GM12873 (cell line): ENCODE results near the gene MEG3.

Source experiments
- TF ChIP-seq, protein P1 (sequence below): IDR thresholded peaks from 2 replicates; pipeline ENCODE4 v1.5.1; 2012; ENCODE audit warnings: low read depth, mild to moderate bottlenecking, moderate library complexity, low read length, control low read depth; ENCODE audit not compliant: insufficient read depth; ENCODE audit errors: missing control alignments

MEG3 gene

GRCh38 chr14:100899884-100900771 is 74.2 kb downstream of the MEG3 start:
- TF ChIP-seq, protein P1, sequence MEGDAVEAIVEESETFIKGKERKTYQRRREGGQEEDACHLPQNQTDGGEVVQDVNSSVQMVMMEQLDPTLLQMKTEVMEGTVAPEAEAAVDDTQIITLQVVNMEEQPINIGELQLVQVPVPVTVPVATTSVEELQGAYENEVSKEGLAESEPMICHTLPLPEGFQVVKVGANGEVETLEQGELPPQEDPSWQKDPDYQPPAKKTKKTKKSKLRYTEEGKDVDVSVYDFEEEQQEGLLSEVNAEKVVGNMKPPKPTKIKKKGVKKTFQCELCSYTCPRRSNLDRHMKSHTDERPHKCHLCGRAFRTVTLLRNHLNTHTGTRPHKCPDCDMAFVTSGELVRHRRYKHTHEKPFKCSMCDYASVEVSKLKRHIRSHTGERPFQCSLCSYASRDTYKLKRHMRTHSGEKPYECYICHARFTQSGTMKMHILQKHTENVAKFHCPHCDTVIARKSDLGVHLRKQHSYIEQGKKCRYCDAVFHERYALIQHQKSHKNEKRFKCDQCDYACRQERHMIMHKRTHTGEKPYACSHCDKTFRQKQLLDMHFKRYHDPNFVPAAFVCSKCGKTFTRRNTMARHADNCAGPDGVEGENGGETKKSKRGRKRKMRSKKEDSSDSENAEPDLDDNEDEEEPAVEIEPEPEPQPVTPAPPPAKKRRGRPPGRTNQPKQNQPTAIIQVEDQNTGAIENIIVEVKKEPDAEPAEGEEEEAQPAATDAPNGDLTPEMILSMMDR: peak; percentile 14

DNA sequence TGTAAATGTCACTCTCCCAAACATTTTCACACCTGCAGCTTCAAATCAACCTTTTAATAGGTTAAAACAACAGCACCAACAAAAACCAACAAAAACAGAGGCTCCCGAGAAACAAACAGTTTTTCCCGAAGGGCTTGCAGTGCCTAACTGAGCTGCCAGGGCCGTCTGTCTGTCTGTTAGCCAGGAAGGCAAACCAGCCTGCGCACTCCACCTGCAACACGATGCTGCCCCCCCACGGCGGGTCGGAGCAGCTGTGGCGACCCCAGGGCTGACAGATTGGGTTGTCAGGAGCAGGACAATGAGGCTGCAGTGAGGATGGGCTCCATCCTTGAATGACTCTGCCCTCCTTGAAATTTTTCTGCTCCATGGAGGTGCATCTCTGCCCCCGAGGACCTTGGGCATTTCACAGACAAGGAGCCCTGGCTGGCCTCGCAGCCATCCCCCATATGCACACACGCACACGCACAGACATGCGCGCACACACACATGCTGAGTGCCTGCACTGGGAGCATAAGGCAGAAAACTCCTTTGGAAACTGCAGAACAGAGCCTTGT is 75.0 kb downstream of the MEG3 start:
- TF ChIP-seq, protein P1: peak; percentile 28

GRCh38 chr14:100901391-100902183 is 75.7 kb downstream of the MEG3 start:
- TF ChIP-seq, protein P1: no peak

GRCh38 chr14:100902295-100903133 is 76.6 kb downstream of the MEG3 start:
- TF ChIP-seq, protein P1: peak; percentile 21

GRCh38 chr14:100903134-100903468 is 77.2 kb downstream of the MEG3 start:
- TF ChIP-seq, protein P1: no peak

DNA sequence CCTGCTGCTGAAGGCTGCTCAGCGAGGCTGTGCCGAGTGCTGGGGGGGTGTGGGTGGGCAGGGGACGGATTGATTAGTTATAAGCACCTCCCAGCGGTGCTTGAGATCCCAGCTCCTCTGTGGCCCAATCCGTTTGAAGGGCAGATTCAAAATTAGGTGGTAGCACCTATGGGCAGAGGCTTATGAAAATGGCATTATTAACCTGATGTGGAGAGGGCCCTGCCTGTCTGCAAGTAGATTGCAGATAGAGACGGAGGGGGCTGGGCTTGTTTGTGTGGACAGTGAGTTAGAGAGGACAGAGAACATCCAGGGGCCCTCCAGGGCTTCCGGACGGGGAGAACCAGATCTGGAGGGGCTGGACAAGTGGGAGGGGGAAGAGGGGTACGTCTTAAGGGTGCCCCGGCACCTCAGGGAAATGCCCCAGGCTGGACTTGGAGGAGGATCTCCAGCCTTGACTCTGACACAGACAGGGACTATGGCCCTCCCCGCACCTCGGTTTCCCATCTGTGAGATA is 77.8 kb downstream of the MEG3 start, which contains the start of gene RTL1:
Gene RTL1, minus strand, starts transcription at position 51 of the 514 bp plus-strand sequence. CDS start 18,934 bp downstream, outside the sequence.
- TF ChIP-seq, protein P1: no peak
